ENCODE results near the gene EAPP.

DNA sequence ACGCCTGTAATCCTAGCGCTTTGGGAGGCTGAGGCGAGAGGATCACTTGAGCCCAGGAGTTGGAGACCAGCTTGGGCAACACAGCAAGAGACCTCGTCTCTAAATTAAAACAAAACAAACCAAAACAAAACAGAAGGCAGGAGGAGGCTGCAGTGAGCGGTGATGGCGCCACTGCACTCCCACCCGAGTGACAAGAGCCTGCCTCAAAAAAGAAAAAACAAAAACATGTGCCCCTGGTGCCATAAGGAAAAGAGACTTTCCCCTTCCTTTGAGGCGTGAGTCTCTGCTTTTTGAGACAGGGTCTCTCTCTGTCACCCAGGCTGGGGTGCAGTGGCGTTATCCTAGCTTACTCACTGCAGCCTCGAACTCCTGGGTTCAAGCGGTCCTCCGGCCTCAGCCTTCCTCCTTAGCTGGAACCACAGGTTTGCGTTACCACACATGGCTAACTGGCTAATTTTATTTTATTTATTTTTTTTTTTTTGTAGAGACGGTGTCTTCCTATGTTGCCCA, 9.0 kb upstream of the EAPP start:
- TF ChIP-seq POLR2A (IDR thresholded peaks at IDR 0.05) (no peak), EP300 (IDR thresholded peaks at IDR 0.05) (no peak)
- TF ChIP-seq, protein P1, sequence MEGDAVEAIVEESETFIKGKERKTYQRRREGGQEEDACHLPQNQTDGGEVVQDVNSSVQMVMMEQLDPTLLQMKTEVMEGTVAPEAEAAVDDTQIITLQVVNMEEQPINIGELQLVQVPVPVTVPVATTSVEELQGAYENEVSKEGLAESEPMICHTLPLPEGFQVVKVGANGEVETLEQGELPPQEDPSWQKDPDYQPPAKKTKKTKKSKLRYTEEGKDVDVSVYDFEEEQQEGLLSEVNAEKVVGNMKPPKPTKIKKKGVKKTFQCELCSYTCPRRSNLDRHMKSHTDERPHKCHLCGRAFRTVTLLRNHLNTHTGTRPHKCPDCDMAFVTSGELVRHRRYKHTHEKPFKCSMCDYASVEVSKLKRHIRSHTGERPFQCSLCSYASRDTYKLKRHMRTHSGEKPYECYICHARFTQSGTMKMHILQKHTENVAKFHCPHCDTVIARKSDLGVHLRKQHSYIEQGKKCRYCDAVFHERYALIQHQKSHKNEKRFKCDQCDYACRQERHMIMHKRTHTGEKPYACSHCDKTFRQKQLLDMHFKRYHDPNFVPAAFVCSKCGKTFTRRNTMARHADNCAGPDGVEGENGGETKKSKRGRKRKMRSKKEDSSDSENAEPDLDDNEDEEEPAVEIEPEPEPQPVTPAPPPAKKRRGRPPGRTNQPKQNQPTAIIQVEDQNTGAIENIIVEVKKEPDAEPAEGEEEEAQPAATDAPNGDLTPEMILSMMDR (IDR thresholded peaks at IDR 0.05), result no peak

Data from stomach (tissue), 4 donors.